ENCODE results near the gene FUBP3.
A peak's percentile ranks its signal among the peaks of the same experiment; 100 is the strongest.

The FUBP3 gene

GRCh38 chr9:130543859-130544258 lies 35.5 kb upstream of the FUBP3 start:
- Histone ChIP-seq H4K20me1 (ENCODE audit: insufficient read depth, low read length) (no peaks in the 10 kb centered on the region), H3K9ac (ENCODE audit: low read length) (peak overlapping the region; percentile 57), H2AFZ (ENCODE audit: low read depth, low read length) (peak overlapping the region; percentile 95), H3K36me3 (replicated peaks; ENCODE audit: low read depth, low read length) (no peaks in the 10 kb centered on the region), H3K4me3 (ENCODE audit: low read length) (peak overlapping the region; percentile 64), H3K4me2 (ENCODE audit: low read length) (peak overlapping the region; percentile 77), H3K9me3 (ENCODE audit: insufficient read depth, low read length) (no peaks in the 10 kb centered on the region), H3K79me2 (ENCODE audit: low read length) (no peaks in the 10 kb centered on the region), H3K27ac (ENCODE audit: low read length) (peak overlapping the region; percentile 73), H3K27me3 (ENCODE audit: low read depth, low read length) (peaks cover 2% of the 10 kb centered on the region; the same call in 1 of the 2 replicates), H3K4me1 (ENCODE audit: low read length) (peaks cover 43% of the 10 kb centered on the region)
- TF ChIP-seq CTCF (IDR thresholded peaks at IDR 0.05; ENCODE audit: low read depth, low read length) (no peak), EZH2phosphoT487 (IDR thresholded peaks at IDR 0.05; ENCODE audit: low read depth) (no peak)

GRCh38 chr9:130544364-130544763 lies 35.0 kb upstream of the FUBP3 start:
- Histone ChIP-seq H3K27ac (ENCODE audit: low read length) (peak overlapping the region; percentile 73), H3K79me2 (ENCODE audit: low read length) (no peaks in the 10 kb centered on the region), H3K4me1 (ENCODE audit: low read length) (peaks cover 43% of the 10 kb centered on the region), H3K27me3 (ENCODE audit: low read depth, low read length) (no peaks in the 10 kb centered on the region), H4K20me1 (ENCODE audit: insufficient read depth, low read length) (no peaks in the 10 kb centered on the region), H3K36me3 (replicated peaks; ENCODE audit: low read depth, low read length) (no peaks in the 10 kb centered on the region), H2AFZ (ENCODE audit: low read depth, low read length) (peak overlapping the region; percentile 95), H3K9ac (ENCODE audit: low read length) (peak overlapping the region; percentile 57; the same call in 1 of the 2 replicates), H3K4me2 (ENCODE audit: low read length) (peak overlapping the region; percentile 77), H3K9me3 (ENCODE audit: insufficient read depth, low read length) (no peaks in the 10 kb centered on the region), H3K4me3 (ENCODE audit: low read length) (peak overlapping the region; percentile 64)
- TF ChIP-seq EZH2phosphoT487 (IDR thresholded peaks at IDR 0.05; ENCODE audit: low read depth) (no peak), CTCF (IDR thresholded peaks at IDR 0.05; ENCODE audit: low read depth, low read length) (no peak)

DNA sequence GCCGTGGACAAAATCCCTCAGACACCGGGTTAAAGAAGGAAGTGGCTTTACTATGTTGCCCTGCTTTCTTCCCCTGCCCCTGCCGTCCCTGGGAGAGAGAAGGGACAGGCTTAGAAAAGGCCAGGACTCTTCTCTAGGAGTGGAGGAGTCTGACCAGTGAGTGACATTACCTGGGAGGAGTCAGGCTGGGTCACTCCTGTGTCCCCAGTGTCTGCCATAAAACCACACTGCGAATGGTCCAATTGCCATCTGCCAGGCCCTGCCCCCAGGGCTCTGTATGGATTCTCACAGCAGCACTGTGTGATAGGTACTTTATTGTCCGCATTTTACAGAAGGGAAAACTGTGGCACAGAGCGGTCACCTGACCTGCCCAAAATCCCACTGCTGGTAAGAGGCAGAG lies 31.3 kb upstream of the FUBP3 start:
- Histone ChIP-seq H3K4me3 (ENCODE audit: low read length) (no peak overlapping the region), H3K9me3 (ENCODE audit: insufficient read depth, low read length) (no peaks in the 10 kb centered on the region), H3K36me3 (replicated peaks; ENCODE audit: low read depth, low read length) (no peaks in the 10 kb centered on the region), H3K4me1 (ENCODE audit: low read length) (peaks cover 18% of the 10 kb centered on the region), H3K9ac (ENCODE audit: low read length) (no peak overlapping the region), H4K20me1 (ENCODE audit: insufficient read depth, low read length) (no peaks in the 10 kb centered on the region), H2AFZ (ENCODE audit: low read depth, low read length) (no peak overlapping the region), H3K27me3 (ENCODE audit: low read depth, low read length) (no peaks in the 10 kb centered on the region), H3K27ac (ENCODE audit: low read length) (no peak overlapping the region), H3K4me2 (ENCODE audit: low read length) (no peak overlapping the region), H3K79me2 (ENCODE audit: low read length) (no peaks in the 10 kb centered on the region)
- TF ChIP-seq EZH2phosphoT487 (IDR thresholded peaks at IDR 0.05; ENCODE audit: low read depth) (no peak), CTCF (IDR thresholded peaks at IDR 0.05; ENCODE audit: low read depth, low read length) (no peak)

DNA sequence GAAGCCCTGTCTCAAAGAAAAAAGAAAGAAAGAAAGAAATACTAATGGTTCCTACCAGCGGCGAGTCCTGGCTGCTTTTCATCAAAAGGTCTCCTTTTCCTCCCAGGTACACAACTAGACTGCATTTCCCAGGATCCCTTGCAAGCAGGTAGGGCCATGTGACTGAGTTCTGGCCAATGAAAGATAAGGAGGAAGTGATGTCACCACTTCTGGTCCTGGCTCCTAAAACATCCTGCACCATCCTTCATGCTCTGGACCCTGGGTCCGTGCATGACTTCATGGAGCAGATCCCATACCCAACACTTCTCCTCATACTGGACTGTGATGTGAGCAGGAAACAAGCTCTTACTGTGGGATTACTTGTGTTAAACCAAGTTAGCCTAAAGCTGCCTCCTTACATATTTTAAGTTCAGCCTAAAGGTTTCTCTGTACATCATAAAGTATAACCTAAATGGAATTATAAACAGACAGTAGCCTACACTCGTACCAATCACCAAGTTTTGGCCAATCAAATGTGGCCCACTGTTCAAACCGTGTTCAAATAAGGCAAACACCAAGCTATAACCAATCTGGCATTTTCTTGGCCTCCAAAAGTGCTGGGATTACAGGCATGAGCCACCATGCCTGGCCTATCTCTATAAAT lies 30.2 kb upstream of the FUBP3 start:
- H2AFZ ChIP-seq (ENCODE audit: low read depth, low read length) = peak overlapping the region; percentile 91

More for the DNA sequence above, 30.2 kb upstream of the FUBP3 start:
- peak overlapping the region; percentile 60 for H3K4me2 ChIP-seq (ENCODE audit: low read length)
- peak overlapping the region; percentile 54 for H3K4me3 ChIP-seq (ENCODE audit: low read length)
- H3K27me3 ChIP-seq (ENCODE audit: low read depth, low read length) = no peaks in the 10 kb centered on the region
- peaks cover 7% of the 10 kb centered on the region for H3K4me1 ChIP-seq (ENCODE audit: low read length)
- H3K36me3 ChIP-seq (replicated peaks; ENCODE audit: low read depth, low read length) = no peaks in the 10 kb centered on the region
- H4K20me1 ChIP-seq (ENCODE audit: insufficient read depth, low read length) = no peaks in the 10 kb centered on the region
- no peak overlapping the region for H3K27ac ChIP-seq (ENCODE audit: low read length)
- H3K79me2 ChIP-seq (ENCODE audit: low read length) = no peaks in the 10 kb centered on the region
- no peak overlapping the region for H3K9ac ChIP-seq (ENCODE audit: low read length)
- H3K9me3 ChIP-seq (ENCODE audit: insufficient read depth, low read length) = no peaks in the 10 kb centered on the region
- no peak for TF ChIP-seq CTCF (IDR thresholded peaks at IDR 0.05; ENCODE audit: low read depth, low read length)
- no peak for TF ChIP-seq EZH2phosphoT487 (IDR thresholded peaks at IDR 0.05; ENCODE audit: low read depth)
